A549 (cell line): ENCODE results near the gene DNAJB12. TPM values are rescaled to one million over a fixed set of nuclear protein-coding genes. Genes with fewer than 3 reads are reported as not detected.

Experiments used
- ATAC-seq, 2 experiments: fragments of 200-7000 bp in 1 of 2; fragments of >200 bp in 1 of 2; cut with Nextera tagmentation in 1 of 2; cut with Tn5 transposase in 1 of 2; 3 replicates each; pipeline versions ENCODE4 v1.8.0 to v1.9.1; 2018 to 2020; ENCODE audit warnings: mild to moderate bottlenecking in 1 of 2, moderate library complexity in 1 of 2
- CTCF ChIA-PET: fragments of 300-600 bp; sonication (Branson Sonifier 250); formaldehyde crosslinking; extraction: SDS; loops from one replicate; lab custom pipeline; 2021; ENCODE audit warnings: antibody characterized with exemption, inconsistent platforms; lab: Yijun Ruan, JAX
- POLR2A ChIA-PET: fragments of 350-600 bp; formaldehyde crosslinking; extraction: SDS; loops from one replicate; lab custom pipeline; 2021; ENCODE audit warnings: antibody characterized with exemption, inconsistent platforms; lab: Yijun Ruan, JAX
- DNase-seq, 2 experiments: peaks; one replicate each; pipeline versions ENCODE4 v3.0.0 to v3.0.0-alpha.2; 2011 to 2016; ENCODE audit warnings: low read depth in 1 of 2, low spot score in 1 of 2
- FAIRE-seq: peaks from 2 replicates; lab custom pipeline; 2011; peaks lifted over from hg19 to GRCh38; lab: Jason Lieb, UNC
- H3K27ac ChIP-seq, 2 experiments: fragments of >200 bp; sonication (Bioruptor Twin); formaldehyde crosslinking; 3 replicates each; pipeline ENCODE4 v1.5.1; 2016 to 2017
- H3K4me1 ChIP-seq: fragments of >200 bp; sonication (Bioruptor Twin); formaldehyde crosslinking; 3 replicates; pipeline ENCODE4 v1.6.1; 2016
- H3K4me2 ChIP-seq: fragments of >200 bp; sonication (Bioruptor Twin); formaldehyde crosslinking; 3 replicates; pipeline ENCODE4 v1.6.1; 2016
- H3K4me3 ChIP-seq: fragments of >200 bp; sonication (Bioruptor Twin); formaldehyde crosslinking; 3 replicates; pipeline ENCODE4 v1.5.1; 2016
- H3K9me3 ChIP-seq: fragments of >200 bp; sonication (Bioruptor Twin); formaldehyde crosslinking; 3 replicates; pipeline ENCODE4 v1.6.1; 2016
- ATOH8 ChIP-seq: fragments of 250-450 bp; sonication (Bioruptor Pico); IDR thresholded peaks from 2 replicates; pipeline ENCODE4 v1.5.0; 2020; ENCODE audit warnings: low read depth, mild to moderate bottlenecking, moderate library complexity
- BHLHE40 ChIP-seq: IDR thresholded peaks from 2 replicates; pipeline ENCODE4 v1.6.1; 2012; ENCODE audit warnings: low read depth, low read length, inconsistent platforms
- CBX8 ChIP-seq: fragments of 200-600 bp; sonication (generic); IDR thresholded peaks from 2 replicates; pipeline ENCODE4 v1.6.1; 2016
- CHD2 ChIP-seq: fragments of 150-350 bp; IDR thresholded peaks from 2 replicates; pipeline ENCODE4 v1.6.1; 2014; ENCODE audit warnings: low read length; ENCODE audit not compliant: partially characterized antibody
- CHD4 ChIP-seq: fragments of 200-600 bp; sonication (generic); IDR thresholded peaks from 2 replicates; pipeline ENCODE4 v1.6.1; 2016; ENCODE audit warnings: antibody characterized with exemption, mild to moderate bottlenecking, borderline replicate concordance
- E2F6 ChIP-seq: IDR thresholded peaks from 2 replicates; pipeline ENCODE4 v1.6.1; 2012; ENCODE audit warnings: low read depth, borderline replicate concordance
- HOXB13 ChIP-seq: fragments of 250-450 bp; sonication (Bioruptor Pico); IDR thresholded peaks from 2 replicates; pipeline ENCODE4 v1.5.0; 2020; ENCODE audit warnings: low read depth, mild to moderate bottlenecking, moderate library complexity
- HOXB5 ChIP-seq: fragments of 250-450 bp; sonication (Bioruptor Pico); IDR thresholded peaks from 2 replicates; pipeline ENCODE4 v1.5.0; 2020; ENCODE audit warnings: mild to moderate bottlenecking, moderate library complexity
- JUNB ChIP-seq: fragments of >200 bp; sonication (Bioruptor Twin); formaldehyde crosslinking; IDR thresholded peaks from 2 replicates; pipeline ENCODE4 v1.6.1; 2016
- MAFK ChIP-seq: fragments of 450-650 bp; IDR thresholded peaks from 2 replicates; pipeline ENCODE4 v1.6.1; 2014; ENCODE audit not compliant: partially characterized antibody
- NFE2L2 ChIP-seq: fragments of 150-350 bp; conservative IDR thresholded peaks from 2 replicates; pipeline ENCODE4 v1.6.1; 2014; ENCODE audit warnings: low read length
- NPAS2 ChIP-seq: fragments of 250-450 bp; sonication (Bioruptor Pico); IDR thresholded peaks from 2 replicates; pipeline ENCODE4 v1.8.0; 2022; ENCODE audit warnings: mild to moderate bottlenecking, moderate library complexity, borderline replicate concordance
- POLR2A ChIP-seq: IDR thresholded peaks from 2 replicates; pipeline ENCODE4 v1.6.1; 2012; ENCODE audit warnings: mild to moderate bottlenecking, low read length
- POLR2AphosphoS2 ChIP-seq: conservative IDR thresholded peaks from 2 replicates; pipeline ENCODE4 v1.6.1; 2012; ENCODE audit warnings: low read length, improper control_type of control experiment, inconsistent platforms
- RARB ChIP-seq: fragments of 250-450 bp; sonication (Bioruptor Pico); IDR thresholded peaks from 2 replicates; pipeline ENCODE4 v1.8.0; 2021; ENCODE audit warnings: mild to moderate bottlenecking, moderate library complexity
- SMC3 ChIP-seq: fragments of >200 bp; sonication (Bioruptor Twin); formaldehyde crosslinking; IDR thresholded peaks from 3 replicates; pipeline ENCODE4 v1.6.1; 2018; ENCODE audit warnings: inconsistent platforms
- TFCP2L1 ChIP-seq: fragments of 250-450 bp; sonication (Bioruptor Pico); IDR thresholded peaks from 2 replicates; pipeline ENCODE4 v1.5.0; 2021; ENCODE audit warnings: mild to moderate bottlenecking
- ZFP36 ChIP-seq: fragments of 450-650 bp; IDR thresholded peaks from 2 replicates; pipeline ENCODE4 v1.6.1; 2014; ENCODE audit warnings: borderline replicate concordance; ENCODE audit not compliant: partially characterized antibody
- ZNF302 ChIP-seq: fragments of 250-450 bp; sonication (Bioruptor Pico); IDR thresholded peaks from 2 replicates; pipeline ENCODE4 v1.9.0; 2021; ENCODE audit warnings: inconsistent platforms, mild to moderate bottlenecking, moderate library complexity
- ZSCAN20 ChIP-seq: fragments of 250-450 bp; sonication (Bioruptor Pico); IDR thresholded peaks from 2 replicates; pipeline ENCODE4 v1.8.0; 2022; ENCODE audit warnings: mild to moderate bottlenecking, moderate library complexity
- WGBS: methylation state at CpG from one replicate; pipeline ENCODE4 v1.1.6; 2017; ENCODE audit errors: missing lambda C conversion rate; 5-methylcytosine and 5-hydroxymethylcytosine counted together
- polyA plus RNA-seq, 4 experiments: library from polyadenylated mRNA; depleted of rRNA in 3 of 4; stranded (reverse); fragments of >200 nt; fragmentation: RNase III in 1 of 4; extraction: RNeasy Plus Mini Kit Qiagen cat#74134 plus additional on column Dnase treatment in 1 of 4; gene quantifications; 2 replicates in 3 of 4; 3 replicates in 1 of 4; pipeline ENCODE4 v1.2.3, GENCODE V29; 2011 to 2017
- TF ChIP-seq, protein P1 (sequence below): fragments of 150-350 bp; IDR thresholded peaks from 2 replicates; pipeline ENCODE4 v1.6.1; 2014; ENCODE audit warnings: low read depth, mild to moderate bottlenecking, low read length

The DNAJB12 gene
- polyA plus RNA-seq, 2 of the 4 experiments (the other 2 are of a cell fraction) = 21.5 to 26.7 TPM

- ChIA-PET CTCF (interaction anchor here (1.1 to 8.5 kb wide), 6 partner anchors 14 to 368 kb away, joined by 3 to 94 read pairs (median 7); partner anchors contain the start of gene DDIT4), POLR2A (interaction anchor here (0.6 to 5.9 kb wide), 4 partner anchors 26 to 673 kb away, joined by 3 to 197 read pairs (median 5); partner anchors contain the start of gene DDIT4)
- Histone ChIP-seq H3K27ac (peak overlapping the region; percentile 98 to 99), H3K4me2 (no peak overlapping the region; the same call in 2 of the 3 replicates), H3K9me3 (no peaks in the 10 kb centered on the region), H3K4me1 (peaks cover 77% of the 10 kb centered on the region), H3K4me3 (no peak overlapping the region)
- no peak for TF ChIP-seq HOXB13
- no peak for TF ChIP-seq TFCP2L1 (CRISPR knock-in tag)
- no peak for TF ChIP-seq ZFP36
- no peak for TF ChIP-seq NPAS2 (CRISPR knock-in tag)
- TF ChIP-seq BHLHE40 = no peak
- TF ChIP-seq POLR2A = no peak
- DNase-seq (no peak), ATAC-seq (no peak), FAIRE-seq (no peak)
- WGBS = 92% methylated on average over 10 of the region's 10 CpGs
These were observed 31.5 kb downstream of the DNAJB12 start for GRCh38 chr10:72323108-72323749.

- ATAC-seq (no peak), DNase-seq (peak in 1 of 2 experiments; percentile 60), FAIRE-seq (no peak)
- 84% methylated on average over 6 of the region's 16 CpGs for WGBS
- H3K4me3 ChIP-seq = no peak overlapping the region
- POLR2A ChIA-PET = interaction anchor here (0.6 to 5.9 kb wide), 8 partner anchors 9 to 673 kb away, joined by 3 to 197 read pairs (median 12); partner anchors contain the start of gene DDIT4
- H3K4me1 ChIP-seq = peaks cover 77% of the 10 kb centered on the region
- H3K4me2 ChIP-seq = peak overlapping the region; percentile 82
- CTCF ChIA-PET = interaction anchor here (1.1 to 8.5 kb wide), 8 partner anchors 14 to 367 kb away, joined by 3 to 94 read pairs (median 6); partner anchors contain the start of gene DDIT4
- H3K9me3 ChIP-seq = no peaks in the 10 kb centered on the region
- H3K27ac ChIP-seq = peak overlapping the region; percentile 98 to 99
- TF ChIP-seq POLR2A = no peak
- TF ChIP-seq ATOH8 (CRISPR knock-in tag) = no peak
- no peak for TF ChIP-seq POLR2AphosphoS2
- TF ChIP-seq MAFK = no peak
- TF ChIP-seq ZSCAN20 (CRISPR knock-in tag) = no peak
- no peak for TF ChIP-seq RARB (CRISPR knock-in tag)
- no peak for TF ChIP-seq ZNF302 (CRISPR knock-in tag)
- no peak for TF ChIP-seq CBX8
- TF ChIP-seq NFE2L2 = no peak
- no peak for TF ChIP-seq CHD2
- no peak for TF ChIP-seq E2F6
- TF ChIP-seq ZFP36 = no peak
- TF ChIP-seq SMC3 = no peak
- TF ChIP-seq, protein P1, sequence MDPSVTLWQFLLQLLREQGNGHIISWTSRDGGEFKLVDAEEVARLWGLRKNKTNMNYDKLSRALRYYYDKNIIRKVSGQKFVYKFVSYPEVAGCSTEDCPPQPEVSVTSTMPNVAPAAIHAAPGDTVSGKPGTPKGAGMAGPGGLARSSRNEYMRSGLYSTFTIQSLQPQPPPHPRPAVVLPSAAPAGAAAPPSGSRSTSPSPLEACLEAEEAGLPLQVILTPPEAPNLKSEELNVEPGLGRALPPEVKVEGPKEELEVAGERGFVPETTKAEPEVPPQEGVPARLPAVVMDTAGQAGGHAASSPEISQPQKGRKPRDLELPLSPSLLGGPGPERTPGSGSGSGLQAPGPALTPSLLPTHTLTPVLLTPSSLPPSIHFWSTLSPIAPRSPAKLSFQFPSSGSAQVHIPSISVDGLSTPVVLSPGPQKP = no peak
- no peak for TF ChIP-seq JUNB
- TF ChIP-seq CHD4 = no peak
- TF ChIP-seq HOXB5 (CRISPR knock-in tag) = no peak
These were observed 32.2 kb downstream of the DNAJB12 start for GRCh38 chr10:72322280-72323058.
